Ishikawa (cell line): ENCODE data around the gene BCAN.

Experiments
- CEBPB ChIP-seq: IDR thresholded peaks from 2 replicates; pipeline ENCODE4 v1.6.1; 2012
- CREB1 ChIP-seq: IDR thresholded peaks from 2 replicates; pipeline ENCODE4 v1.6.1; 2012; ENCODE audit warnings: low read depth
- EGR1 ChIP-seq: IDR thresholded peaks from 2 replicates; pipeline ENCODE4 v1.6.1; 2012
- EP300 ChIP-seq: IDR thresholded peaks from 2 replicates; pipeline ENCODE4 v1.6.1; 2012; ENCODE audit warnings: borderline replicate concordance
- FOXM1 ChIP-seq: IDR thresholded peaks from 2 replicates; pipeline ENCODE4 v1.6.1; 2012; ENCODE audit warnings: low read depth, borderline replicate concordance
- MAX ChIP-seq: IDR thresholded peaks from 2 replicates; pipeline ENCODE4 v1.6.1; 2012
- NFIC ChIP-seq: IDR thresholded peaks from 2 replicates; pipeline ENCODE4 v1.6.1; 2012
- RAD21 ChIP-seq: IDR thresholded peaks from 2 replicates; pipeline ENCODE4 v1.6.1; 2012; ENCODE audit warnings: low read depth
- REST ChIP-seq: IDR thresholded peaks from 2 replicates; pipeline ENCODE4 v1.6.1; 2012; ENCODE audit warnings: low read depth, mild to moderate bottlenecking
- TAF1 ChIP-seq: IDR thresholded peaks from 2 replicates; pipeline ENCODE4 v1.6.1; 2012; ENCODE audit warnings: low read depth, mild to moderate bottlenecking
- TCF12 ChIP-seq: IDR thresholded peaks from 2 replicates; pipeline ENCODE4 v1.6.1; 2012; ENCODE audit warnings: low read depth
- TEAD4 ChIP-seq: IDR thresholded peaks from 2 replicates; pipeline ENCODE4 v1.6.1; 2012
- USF1 ChIP-seq: IDR thresholded peaks from 2 replicates; pipeline ENCODE4 v1.6.1; 2012
- YY1 ChIP-seq: IDR thresholded peaks from 2 replicates; pipeline ENCODE4 v1.6.1; 2012; ENCODE audit warnings: low read depth
- ZBTB7A ChIP-seq: IDR thresholded peaks from 2 replicates; pipeline ENCODE4 v1.6.1; 2012; ENCODE audit warnings: low read depth

The BCAN gene

GRCh38 chr1:156601892-156602291 is 40.0 kb upstream of the BCAN start:
- TF ChIP-seq TCF12 = no peak
- TF ChIP-seq CEBPB = no peak
- no peak for TF ChIP-seq ZBTB7A
- no peak for TF ChIP-seq TAF1
- no peak for TF ChIP-seq RAD21
- no peak for TF ChIP-seq EGR1
- no peak for TF ChIP-seq EP300
- TF ChIP-seq REST = no peak
- TF ChIP-seq YY1 = no peak
- TF ChIP-seq MAX = no peak
- no peak for TF ChIP-seq TEAD4
- no peak for TF ChIP-seq FOXM1
- no peak for TF ChIP-seq USF1
- no peak for TF ChIP-seq NFIC
- no peak for TF ChIP-seq CREB1

- TF ChIP-seq TEAD4 (no peak), MAX (no peak), EP300 (no peak), RAD21 (peak; percentile 16; the same call in 1 of the 2 replicates), NFIC (no peak)
These were observed 39.3 kb upstream of the BCAN start for GRCh38 chr1:156602557-156602993.

- TF ChIP-seq ZBTB7A = no peak
- peak; percentile 69 for TF ChIP-seq RAD21
These were observed 33.8 kb upstream of the BCAN start for GRCh38 chr1:156608036-156608674.

GRCh38 chr1:156608981-156609380 is 32.9 kb upstream of the BCAN start:
- TF ChIP-seq USF1 (no peak), RAD21 (peak; percentile 68; the same call in 1 of the 2 replicates)

GRCh38 chr1:156612666-156613065 is 29.3 kb upstream of the BCAN start:
- TF ChIP-seq CREB1 (no peak), EP300 (no peak), TAF1 (no peak), ZBTB7A (no peak), CEBPB (no peak), REST (no peak), MAX (no peak), NFIC (no peak), YY1 (no peak), EGR1 (no peak), TEAD4 (no peak), FOXM1 (no peak), USF1 (no peak), TCF12 (no peak)

- TF ChIP-seq TCF12 = no peak
- TF ChIP-seq CREB1 = no peak
- no peak for TF ChIP-seq EP300
- TF ChIP-seq TAF1 = no peak
- TF ChIP-seq ZBTB7A = no peak
- TF ChIP-seq CEBPB = no peak
- TF ChIP-seq REST = no peak
- no peak for TF ChIP-seq FOXM1
- no peak for TF ChIP-seq MAX
- TF ChIP-seq NFIC = no peak
- no peak for TF ChIP-seq EGR1
These were observed 26.0 kb upstream of the BCAN start for GRCh38 chr1:156615946-156616345.
